ENCODE results near the gene MPC1.

GRCh38 chr6:166348305-166348949 lies 34.3 kb downstream of the MPC1 start:
- TF ChIP-seq CTCF (IDR thresholded peaks at IDR 0.05) (no peak), POLR2A (IDR thresholded peaks at IDR 0.05) (no peak)

Data from right lobe of liver (tissue), 4 donors.